Pancreas (tissue), 10 donors: ENCODE measurements around the gene GRAMD2B. TPM values are rescaled to one million over a fixed set of nuclear protein-coding genes. Genes with fewer than 3 reads are reported as not detected.

Experiments
- ATAC-seq, 4 donors: fragments of 200-7000 bp; cut with Tn5 transposase; one replicate each; pipeline versions ENCODE4 v1.8.0 to v1.9.1; 2020; ENCODE audit warnings: mild to moderate bottlenecking in 4 of 4, moderate library complexity in 4 of 4
- DNase-seq, 6 donors: peaks; one replicate each; pipeline ENCODE4 v3.0.0-alpha.2; 2020
- FAIRE-seq: peaks from 2 replicates; lab custom pipeline; 2012; peaks lifted over from hg19 to GRCh38; lab: Jason Lieb, UNC
- H3K27ac ChIP-seq, 4 donors: fragments of 200-600 bp; sonication (generic); 1 replicate in 3 of 4; 2 replicates in 1 of 4; pipeline versions ENCODE4 v1.5.0 to v1.8.0; 2020
- H3K27me3 ChIP-seq, 4 donors: fragments of 200-600 bp; one replicate each; pipeline ENCODE4 v1.8.0; 2021
- H3K36me3 ChIP-seq, 3 donors: fragments of 200-600 bp; sonication (generic) in 1 of 3; one replicate each; pipeline versions ENCODE4 v1.5.0 to v1.8.0; 2020 to 2021
- H3K4me1 ChIP-seq, 3 donors: fragments of 200-600 bp; one replicate each; pipeline ENCODE4 v1.8.0; 2021
- H3K4me3 ChIP-seq, 4 donors: fragments of 200-600 bp; sonication (generic) in 2 of 4; one replicate each; pipeline versions ENCODE4 v1.5.0 to v1.8.0; 2020 to 2021
- H3K9me3 ChIP-seq, 4 donors: fragments of 200-600 bp; one replicate each; pipeline ENCODE4 v1.8.0; 2021
- CTCF ChIP-seq, 4 donors: fragments of 200-600 bp; sonication (generic) in 3 of 4; IDR thresholded peaks; one replicate each; pipeline versions ENCODE4 v1.5.0 to v1.8.0; 2021; ENCODE audit warnings: antibody characterized with exemption in 4 of 4
- WGBS, 2 donors: extraction: QIAGEN DNeasy Blood & Tissue Kit; methylation state at CpG; one replicate each; pipeline ENCODE4 v1.1.7; 2013; 5-methylcytosine and 5-hydroxymethylcytosine counted together
- intact Hi-C, 3 donors: fragments of 100-400 bp; cut with DNase I; formaldehyde crosslinking; loops; one replicate each; pipeline versions ENCODE4 v1.11.1 to v1.14.2; 2022
- polyA plus RNA-seq, 2 donors: library from polyadenylated mRNA; stranded (reverse); fragments of 200-250 nt; gene quantifications; one replicate each; pipeline ENCODE4 v1.2.3, GENCODE V29; 2013
- total RNA-seq, 6 donors: library from RNA; stranded (reverse); fragmentation: NEBNext Ultra II Directional in 4 of 6; extraction: Animal tissue kit (Norgen Biotek cat#: 25700) in 4 of 6; gene quantifications; one replicate each; pipeline versions ENCODE4 v1.2.1 to v1.2.4, GENCODE V29; 2021 to 2023
- donor health status: healthy with polysubstance abuse.
- donor health status: DM: no; HTN: no; CAD: no; lungs with moderate emphysema.
- donor health status: DM: no; HTN: no; CAD: no.
- donor health status: control.
- donor health status: control.
- donor health status: Bipolar disorder and iron deficiency.
- donor health status: DM: yes; HTN: yes; CAD: no.
- donor health status: DM: no; HTN: no; CAD: no.
- donor health status: DM: no; HTN: no; CAD: no.
- donor health status: DM: yes; HTN: yes; CAD: no.

Gene GRAMD2B
- total and polyA plus RNA-seq, 8 donors = 4.4 to 11.8 (median 6.5) TPM

- ATAC-seq (no peak), FAIRE-seq (no peak)
These were observed 6.8 kb upstream of the GRAMD2B start for GRCh38 chr5:126416266-126416925.

GRCh38 chr5:126417178-126417577 is 6.0 kb upstream of the GRAMD2B start:
- Histone ChIP-seq H3K9me3 (no peaks in the 10 kb centered on the region), H3K4me3 (no peak overlapping the region), H3K27me3 (no peaks in the 10 kb centered on the region), H3K4me1 (peaks cover 0 to 7% (median 0%) of the 10 kb centered on the region in 3 donors), H3K36me3 (no peaks in the 10 kb centered on the region), H3K27ac (no peak overlapping the region)
- no peak for FAIRE-seq
- 85 to 94% methylated on average over 2 of the region's 2 CpGs for WGBS, 2 donors
- intact Hi-C loops = no loop called here
- no peak for ATAC-seq
- DNase-seq = no peak
- TF ChIP-seq CTCF (IDR thresholded peaks at IDR 0.05) = no peak

More at GRCh38 chr5:126416266-126416925, 6.8 kb upstream of the GRAMD2B start:
- no peaks in the 10 kb centered on the region for H3K36me3 ChIP-seq
- H3K4me1 ChIP-seq = peaks cover 0 to 7% (median 0%) of the 10 kb centered on the region in 3 donors
- H3K27me3 ChIP-seq = no peaks in the 10 kb centered on the region
- WGBS, 2 donors = 93 to 96% methylated on average over 4 of the region's 4 CpGs
- intact Hi-C loops = no loop called here
- H3K9me3 ChIP-seq = no peaks in the 10 kb centered on the region
- no peak for TF ChIP-seq CTCF (IDR thresholded peaks at IDR 0.05)
- H3K4me3 ChIP-seq = no peak overlapping the region
- no peak overlapping the region for H3K27ac ChIP-seq
- DNase-seq = no peak

GRCh38 chr5:126419102-126419501 is 4.1 kb upstream of the GRAMD2B start:
- intact Hi-C loops = no loop called here
- no peaks in the 10 kb centered on the region for H3K36me3 ChIP-seq
- DNase-seq (no peak), ATAC-seq (no peak), FAIRE-seq (no peak)
- no peak for TF ChIP-seq CTCF (IDR thresholded peaks at IDR 0.05)
- H3K27me3 ChIP-seq = no peaks in the 10 kb centered on the region
- H3K27ac ChIP-seq = no peak overlapping the region
- no peak overlapping the region for H3K4me3 ChIP-seq
- peaks cover 0 to 10% (median 0%) of the 10 kb centered on the region in 3 donors for H3K4me1 ChIP-seq
- WGBS, 2 donors = 92 to 96% methylated on average over 5 of the region's 5 CpGs
- H3K9me3 ChIP-seq = no peaks in the 10 kb centered on the region

GRCh38 chr5:126428421-126428820 is 5.2 kb downstream of the GRAMD2B start:
- Histone ChIP-seq H3K27ac (no peak overlapping the region), H3K27me3 (no peaks in the 10 kb centered on the region), H3K4me1 (peaks cover 0 to 6% (median 0%) of the 10 kb centered on the region in 3 donors), H3K4me3 (no peak overlapping the region), H3K36me3 (no peaks in the 10 kb centered on the region), H3K9me3 (no peaks in the 10 kb centered on the region)
- no peak for TF ChIP-seq CTCF (IDR thresholded peaks at IDR 0.05)
- WGBS, 2 donors = 23 to 99% methylated on average over 2 of the region's 2 CpGs
- FAIRE-seq = no peak
- ATAC-seq = no peak
- intact Hi-C loops = no loop called here
- DNase-seq = no peak

- FAIRE-seq (no peak), ATAC-seq (no peak), DNase-seq (no peak)
- intact Hi-C loops = no loop called here
- H3K36me3 ChIP-seq = no peaks in the 10 kb centered on the region
- H3K27ac ChIP-seq = no peak overlapping the region
- no peaks in the 10 kb centered on the region for H3K27me3 ChIP-seq
- TF ChIP-seq CTCF (IDR thresholded peaks at IDR 0.05) = no peak
- no peaks in the 10 kb centered on the region for H3K9me3 ChIP-seq
- no peaks in the 10 kb centered on the region for H3K4me1 ChIP-seq
- no peak overlapping the region for H3K4me3 ChIP-seq
These were observed 7.4 kb downstream of the GRAMD2B start for GRCh38 chr5:126430631-126431030.
